ENCODE results near the gene NDUFV1.

Gene NDUFV1

GRCh38 chr11:67641338-67642172 is 34.8 kb downstream of the NDUFV1 start:
- DNase-seq = no peak

- no peak for DNase-seq
These were observed 35.7 kb downstream of the NDUFV1 start for GRCh38 chr11:67642173-67643120.

- no peak for DNase-seq
These were observed 37.3 kb downstream of the NDUFV1 start for GRCh38 chr11:67644042-67644441.

- no peak for DNase-seq
These were observed 38.0 kb downstream of the NDUFV1 start for GRCh38 chr11:67644472-67645418.

GRCh38 chr11:67645521-67646461 is 39.1 kb downstream of the NDUFV1 start:
- no peak for DNase-seq

GRCh38 chr11:67646535-67647336 is 40.0 kb downstream of the NDUFV1 start:
- no peak for DNase-seq

- DNase-seq = no peak
These were observed 40.7 kb downstream of the NDUFV1 start for GRCh38 chr11:67647471-67647870.

- DNase-seq = peak; percentile 66
These were observed 41.5 kb downstream of the NDUFV1 start for GRCh38 chr11:67648140-67648795.

- DNase-seq = no peak
These were observed 42.3 kb downstream of the NDUFV1 start for GRCh38 chr11:67648796-67649613.

GRCh38 chr11:67649634-67650510 is 43.1 kb downstream of the NDUFV1 start:
- no peak for DNase-seq

GRCh38 chr11:67651976-67652781 is 45.4 kb downstream of the NDUFV1 start:
- DNase-seq = no peak

- no peak for DNase-seq
These were observed 46.5 kb downstream of the NDUFV1 start for GRCh38 chr11:67652965-67653845.

GRCh38 chr11:67654225-67654624 is 47.5 kb downstream of the NDUFV1 start:
- DNase-seq = no peak

- DNase-seq = no peak
These were observed 49.7 kb downstream of the NDUFV1 start for GRCh38 chr11:67656278-67656922.

- DNase-seq = no peak
These were observed 50.6 kb downstream of the NDUFV1 start for GRCh38 chr11:67657300-67657699.

Data from NCI-H146 (cell line).